Neutrophil (primary cell): ENCODE measurements around the gene DNAH17.
A peak's percentile ranks its signal among the peaks of the same experiment; 100 is the strongest.

Source experiments
- H3K27ac ChIP-seq: fragments of 200-600 bp; sonication (generic); 2 replicates; pipeline ENCODE4 v1.5.1; 2016; ENCODE audit warnings: mild to moderate bottlenecking, moderate library complexity
- H3K27me3 ChIP-seq: fragments of 200-600 bp; sonication (generic); 2 replicates; pipeline ENCODE4 v1.6.0; 2016; ENCODE audit warnings: mild to moderate bottlenecking
- H3K36me3 ChIP-seq: fragments of 200-600 bp; sonication (generic); 2 replicates; pipeline ENCODE4 v1.5.1; 2017
- H3K4me1 ChIP-seq, 2 experiments: fragments of 200-600 bp in 1 of 2; sonication (generic) in 1 of 2; 1 replicate in 1 of 2; 2 replicates in 1 of 2; pipeline versions ENCODE4 v1.5.1 to v1.6.1; 2013 to 2016; ENCODE audit warnings: low read depth in 1 of 2, low read length in 1 of 2, mild to moderate bottlenecking in 1 of 2, moderate library complexity in 1 of 2; ENCODE audit not compliant: control insufficient read depth in 1 of 2, insufficient read depth in 1 of 2
- H3K4me3 ChIP-seq, 2 experiments: fragments of 200-600 bp in 1 of 2; sonication (generic) in 1 of 2; 1 replicate in 1 of 2; 2 replicates in 1 of 2; pipeline ENCODE4 v1.5.1; 2013 to 2016; ENCODE audit warnings: low read depth in 1 of 2, low read length in 1 of 2, mild to moderate bottlenecking in 1 of 2, moderate library complexity in 1 of 2
- H3K9me3 ChIP-seq: fragments of 200-600 bp; sonication (generic); 2 replicates; pipeline ENCODE4 v1.5.1; 2016
- CTCF ChIP-seq: fragments of 200-600 bp; sonication (generic); IDR thresholded peaks from 2 replicates; pipeline ENCODE4 v1.5.1; 2016; ENCODE audit warnings: antibody characterized with exemption

Gene DNAH17

DNA sequence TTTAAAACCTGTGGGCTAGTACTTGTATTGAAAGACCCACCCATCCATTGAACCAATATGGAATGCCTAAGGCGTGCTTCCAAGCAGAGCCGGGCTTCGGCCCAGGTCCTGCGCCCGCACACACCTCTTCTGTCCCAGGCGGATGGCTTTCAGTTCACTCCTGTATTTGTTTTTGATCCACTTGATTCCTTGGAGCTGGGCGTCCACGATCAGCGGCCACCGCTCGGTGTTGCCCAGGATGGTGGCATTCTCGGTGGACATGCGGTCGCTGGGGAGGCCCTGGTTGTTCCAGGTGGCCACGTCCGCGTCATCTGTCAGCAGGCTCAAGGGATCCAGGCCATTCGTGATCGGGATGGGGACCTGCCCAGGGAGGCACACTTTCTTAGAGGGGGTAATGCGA lies 122.8 kb downstream of the DNAH17 start:
- Histone ChIP-seq H3K9me3 (no peaks in the 10 kb centered on the region), H3K4me1 (no peaks in the 10 kb centered on the region), H3K27ac (no peak overlapping the region), H3K36me3 (no peaks in the 10 kb centered on the region), H3K27me3 (no peaks in the 10 kb centered on the region), H3K4me3 (no peak overlapping the region)
- no peak for TF ChIP-seq CTCF

- Histone ChIP-seq H3K27me3 (no peaks in the 10 kb centered on the region), H3K36me3 (no peaks in the 10 kb centered on the region), H3K27ac (no peak overlapping the region), H3K4me3 (no peak overlapping the region), H3K9me3 (no peaks in the 10 kb centered on the region), H3K4me1 (no peaks in the 10 kb centered on the region)
- TF ChIP-seq CTCF = no peak
Measured at GRCh38 chr17:78451753-78452152, 125.4 kb downstream of the DNAH17 start.

- no peaks in the 10 kb centered on the region for H3K36me3 ChIP-seq
- no peaks in the 10 kb centered on the region for H3K9me3 ChIP-seq
- TF ChIP-seq CTCF = no peak
- H3K27ac ChIP-seq = no peak overlapping the region
- no peaks in the 10 kb centered on the region for H3K27me3 ChIP-seq
- H3K4me3 ChIP-seq = no peak overlapping the region
- no peaks in the 10 kb centered on the region for H3K4me1 ChIP-seq
Measured at GRCh38 chr17:78450696-78451345, 126.4 kb downstream of the DNAH17 start.

GRCh38 chr17:78449983-78450595 lies 127.1 kb downstream of the DNAH17 start:
- Histone ChIP-seq H3K27me3 (no peaks in the 10 kb centered on the region), H3K36me3 (no peaks in the 10 kb centered on the region), H3K27ac (no peak overlapping the region), H3K4me3 (no peak overlapping the region), H3K4me1 (no peaks in the 10 kb centered on the region), H3K9me3 (no peaks in the 10 kb centered on the region)
- TF ChIP-seq CTCF = no peak

DNA sequence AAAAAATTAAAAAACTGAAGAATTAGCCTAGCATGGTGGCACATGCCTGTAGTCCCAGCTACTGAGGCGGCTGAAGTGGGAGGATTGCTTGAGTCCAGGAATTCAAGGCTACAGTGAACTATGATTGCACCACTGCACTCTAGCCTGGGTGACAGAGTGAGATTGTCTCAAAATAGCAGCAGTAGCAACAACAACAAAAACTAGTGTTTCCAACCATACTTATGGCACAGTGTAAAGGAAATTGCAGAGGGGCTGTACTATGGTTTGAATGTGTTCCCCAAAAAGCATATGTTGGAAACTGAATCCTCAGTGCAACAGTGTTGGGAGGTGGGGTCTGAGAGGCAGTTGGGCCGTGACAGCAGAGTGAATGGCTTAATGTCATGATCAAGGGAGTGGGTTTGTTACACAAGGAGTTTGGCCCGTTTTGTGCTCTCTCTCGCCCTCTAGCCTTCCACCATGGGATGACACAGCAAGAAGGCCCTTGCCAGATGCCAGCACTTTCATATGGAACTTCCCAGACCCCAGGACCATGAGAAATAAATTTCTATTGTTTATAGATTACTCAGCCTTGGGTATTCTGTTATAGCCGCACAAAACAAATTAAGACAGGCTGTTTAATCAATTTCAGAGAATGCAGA lies 128.7 kb downstream of the DNAH17 start:
- peaks cover 13% of the 10 kb centered on the region in 2 experiments for H3K4me1 ChIP-seq
- H3K9me3 ChIP-seq = no peaks in the 10 kb centered on the region
- no peak overlapping the region for H3K4me3 ChIP-seq
- no peak overlapping the region for H3K27ac ChIP-seq
- TF ChIP-seq CTCF = peak; percentile 35
- H3K27me3 ChIP-seq = no peaks in the 10 kb centered on the region
- no peaks in the 10 kb centered on the region for H3K36me3 ChIP-seq
